Mesodermal cell (in vitro differentiated cells): Measurements from ENCODE around the gene SUPT3H.
"Not testable (repeated sequence)": the region's sequence is repeated elsewhere in the genome, so short reads cannot be mapped to it uniquely, and the experiment has no call there.

ENCODE experiments used
- H3K27ac ChIP-seq: 2 replicates; pipeline ENCODE4 v1.7.0; 2013; ENCODE audit warnings: mild to moderate bottlenecking, low read depth, low read length, moderate library complexity; ENCODE audit not compliant: severe bottlenecking
- H3K36me3 ChIP-seq: 2 replicates; pipeline ENCODE4 v1.7.1; 2013; ENCODE audit warnings: mild to moderate bottlenecking, low read length, moderate library complexity; ENCODE audit not compliant: control insufficient read depth, insufficient read depth
- H3K4me1 ChIP-seq: one replicate; pipeline ENCODE4 v1.7.1; 2013; ENCODE audit warnings: mild to moderate bottlenecking, low read length; ENCODE audit not compliant: insufficient read depth, control insufficient read depth, poor library complexity, severe bottlenecking
- H3K4me3 ChIP-seq: 2 replicates; pipeline ENCODE4 v1.7.0; 2013; ENCODE audit warnings: low read length, control low read depth, mild to moderate bottlenecking; ENCODE audit not compliant: insufficient read depth, poor library complexity, severe bottlenecking; ENCODE audit errors: extremely low read depth
- H3K9me3 ChIP-seq: 2 replicates; pipeline ENCODE4 v1.7.1; 2013; ENCODE audit warnings: mild to moderate bottlenecking, low read length, moderate library complexity; ENCODE audit not compliant: control insufficient read depth
- WGBS, 2 experiments: methylation state at CpG; one replicate each; pipeline ENCODE4 v1.1.5; 2013; ENCODE audit warnings: missing lambda C conversion rate in 2 of 2; ENCODE audit not compliant: insufficient coverage in 2 of 2; 5-methylcytosine and 5-hydroxymethylcytosine counted together

The SUPT3H gene

DNA sequence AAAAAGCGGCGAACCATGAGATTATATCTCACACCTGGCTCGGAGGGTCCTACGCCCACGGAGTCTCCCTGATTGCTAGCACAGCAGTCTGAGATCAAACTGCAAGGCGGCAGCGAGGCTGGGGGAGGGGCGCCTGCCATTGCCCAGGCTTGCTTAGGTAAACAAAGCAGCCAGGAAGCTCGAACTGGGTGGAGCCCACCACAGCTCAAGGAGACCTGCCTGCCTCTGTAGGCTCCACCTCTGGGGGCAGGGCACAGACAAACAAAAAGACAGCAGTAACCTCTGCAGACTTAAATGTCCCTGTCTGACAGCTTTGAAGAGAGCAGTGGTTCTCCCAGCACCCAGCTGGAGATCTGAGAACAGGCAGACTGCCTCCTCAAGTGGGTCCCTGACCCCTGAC is 201.4 kb downstream of the SUPT3H start:
- H3K4me3 ChIP-seq, H3K4me1 ChIP-seq: not testable (repeated sequence)
- no CpG with 5 or more reads among the region's 9 CpGs for WGBS, 2 experiments

DNA sequence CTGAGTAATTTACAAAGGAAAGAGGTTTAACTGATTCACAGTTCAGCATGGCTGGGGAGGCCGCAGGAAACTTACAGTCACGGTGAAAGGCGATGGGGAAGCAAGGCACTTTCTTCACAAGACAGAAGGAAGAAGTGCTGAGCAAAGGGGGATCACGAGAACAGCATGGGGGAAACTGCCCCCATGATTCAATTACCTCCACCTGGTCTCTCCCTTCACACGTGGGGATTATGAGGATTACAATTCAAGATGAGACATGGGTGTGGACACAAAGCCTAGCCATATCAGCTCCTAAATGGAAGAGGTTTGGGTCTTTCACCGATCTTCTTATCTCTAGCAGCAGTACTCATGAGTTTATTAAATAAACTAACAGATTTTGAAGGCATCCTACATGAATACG is 202.5 kb downstream of the SUPT3H start:
- Histone ChIP-seq H3K27ac (no peak overlapping the region), H3K4me1 (peaks cover 3% of the 10 kb centered on the region), H3K9me3 (no peaks in the 10 kb centered on the region), H3K36me3 (no peaks in the 10 kb centered on the region), H3K4me3 (no peak overlapping the region)
- WGBS, 2 experiments = 93 to 95% methylated on average over 2 to 4 of the region's 7 CpGs

More for the DNA sequence above, 201.4 kb downstream of the SUPT3H start:
- not testable (repeated sequence) for H3K27ac ChIP-seq, H3K36me3 ChIP-seq, H3K9me3 ChIP-seq

DNA sequence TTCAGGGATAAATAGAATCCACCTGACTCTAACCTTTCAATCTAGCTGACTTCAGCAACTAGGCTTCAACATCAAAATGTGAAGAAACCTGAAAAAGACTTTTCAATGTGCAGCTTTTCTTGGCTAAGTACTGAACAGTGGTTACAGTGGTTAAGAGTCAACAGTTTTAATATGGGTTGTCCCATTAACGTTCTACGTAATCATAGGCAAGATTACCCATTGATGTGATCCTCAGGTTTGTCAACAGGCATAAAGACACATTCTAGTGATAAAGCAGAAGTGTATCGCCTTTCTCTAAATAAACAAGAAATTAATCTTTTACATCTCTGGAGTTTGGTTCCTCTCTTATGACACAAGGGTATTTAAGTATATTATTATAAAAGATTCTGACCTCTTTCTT is 203.7 kb downstream of the SUPT3H start:
- no peaks in the 10 kb centered on the region for H3K9me3 ChIP-seq
- H3K27ac ChIP-seq = no peak overlapping the region
- H3K4me1 ChIP-seq = peaks cover 3% of the 10 kb centered on the region
- H3K36me3 ChIP-seq = no peaks in the 10 kb centered on the region
- no peak overlapping the region for H3K4me3 ChIP-seq
- 100% methylated on average over 1 to 2 of the region's 3 CpGs for WGBS, 2 experiments

DNA sequence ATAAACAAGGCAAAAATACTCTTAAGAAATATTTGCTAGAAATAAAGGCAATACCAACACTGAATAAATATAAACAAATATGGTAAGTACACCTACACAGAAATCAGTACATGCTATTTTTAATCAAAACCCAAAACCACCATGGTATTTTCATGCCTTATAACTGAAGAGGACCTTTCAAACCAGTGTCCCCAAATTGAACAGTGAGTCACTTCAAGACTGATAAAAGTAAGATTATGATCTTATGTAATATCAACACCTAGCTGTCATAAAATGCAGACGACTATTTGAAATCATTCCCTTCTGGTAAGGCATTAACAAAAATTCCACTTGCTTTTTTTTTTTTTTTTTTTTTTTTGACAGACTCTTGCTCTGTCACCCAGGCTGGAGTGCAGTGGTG is 206.4 kb downstream of the SUPT3H start:
- Histone ChIP-seq H3K27ac (no peak overlapping the region), H3K36me3 (no peaks in the 10 kb centered on the region), H3K4me3 (no peak overlapping the region), H3K4me1 (peaks cover 3% of the 10 kb centered on the region), H3K9me3 (no peaks in the 10 kb centered on the region)
- 80% methylated on average over 1 of the region's 1 CpG; no CpG with 5 or more reads in 1 of the 2 experiments for WGBS, 2 experiments

DNA sequence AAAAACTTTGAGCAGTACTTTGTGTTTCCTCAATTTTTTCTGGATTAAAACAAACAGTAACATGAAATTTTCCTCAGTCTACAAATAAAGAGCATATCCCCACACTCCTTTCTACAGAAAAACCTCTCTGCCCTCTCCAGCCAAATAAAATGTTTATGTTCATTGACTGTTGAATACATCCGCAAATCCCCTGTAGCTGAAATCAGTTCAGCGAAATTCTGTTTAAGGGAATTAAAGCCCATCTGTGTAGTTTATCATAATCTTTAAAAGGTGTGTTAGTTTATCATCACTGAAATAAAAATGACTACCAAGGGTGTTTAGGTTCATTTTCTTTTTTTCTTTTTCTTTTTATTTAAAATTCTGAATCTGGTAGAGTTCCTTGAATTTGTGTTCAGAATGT is 207.4 kb downstream of the SUPT3H start:
- H3K9me3 ChIP-seq = no peaks in the 10 kb centered on the region
- H3K4me3 ChIP-seq = no peak overlapping the region
- no peaks in the 10 kb centered on the region for H3K36me3 ChIP-seq
- no peak overlapping the region for H3K27ac ChIP-seq
- H3K4me1 ChIP-seq = peaks cover 3% of the 10 kb centered on the region
- WGBS, 2 experiments = no CpG with 5 or more reads among the region's 2 CpGs

DNA sequence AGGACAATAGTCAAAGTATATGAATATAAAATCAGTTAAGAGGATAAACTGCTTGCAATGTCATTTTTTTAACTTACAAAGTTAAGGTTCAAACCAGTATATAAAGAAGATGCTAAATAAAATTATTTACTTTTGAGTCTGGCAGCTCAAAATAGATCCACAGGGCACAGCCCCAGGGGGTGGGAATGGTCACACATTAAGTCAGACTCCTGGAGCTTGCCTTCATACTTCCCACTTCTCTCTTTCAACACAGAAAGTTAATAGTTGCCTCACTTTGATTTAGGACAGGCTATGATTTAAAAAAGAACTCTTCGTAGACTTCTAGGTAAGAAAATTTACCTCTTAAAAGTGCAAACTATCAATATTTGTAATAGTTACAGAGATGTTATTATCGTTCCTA is 207.9 kb downstream of the SUPT3H start:
- H3K36me3 ChIP-seq = no peaks in the 10 kb centered on the region
- WGBS, 2 experiments = 80% methylated on average over 1 of the region's 2 CpGs; no CpG with 5 or more reads in 1 of the 2 experiments
- no peaks in the 10 kb centered on the region for H3K9me3 ChIP-seq
- H3K27ac ChIP-seq = no peak overlapping the region
- no peak overlapping the region for H3K4me3 ChIP-seq
- peaks cover 3% of the 10 kb centered on the region for H3K4me1 ChIP-seq

DNA sequence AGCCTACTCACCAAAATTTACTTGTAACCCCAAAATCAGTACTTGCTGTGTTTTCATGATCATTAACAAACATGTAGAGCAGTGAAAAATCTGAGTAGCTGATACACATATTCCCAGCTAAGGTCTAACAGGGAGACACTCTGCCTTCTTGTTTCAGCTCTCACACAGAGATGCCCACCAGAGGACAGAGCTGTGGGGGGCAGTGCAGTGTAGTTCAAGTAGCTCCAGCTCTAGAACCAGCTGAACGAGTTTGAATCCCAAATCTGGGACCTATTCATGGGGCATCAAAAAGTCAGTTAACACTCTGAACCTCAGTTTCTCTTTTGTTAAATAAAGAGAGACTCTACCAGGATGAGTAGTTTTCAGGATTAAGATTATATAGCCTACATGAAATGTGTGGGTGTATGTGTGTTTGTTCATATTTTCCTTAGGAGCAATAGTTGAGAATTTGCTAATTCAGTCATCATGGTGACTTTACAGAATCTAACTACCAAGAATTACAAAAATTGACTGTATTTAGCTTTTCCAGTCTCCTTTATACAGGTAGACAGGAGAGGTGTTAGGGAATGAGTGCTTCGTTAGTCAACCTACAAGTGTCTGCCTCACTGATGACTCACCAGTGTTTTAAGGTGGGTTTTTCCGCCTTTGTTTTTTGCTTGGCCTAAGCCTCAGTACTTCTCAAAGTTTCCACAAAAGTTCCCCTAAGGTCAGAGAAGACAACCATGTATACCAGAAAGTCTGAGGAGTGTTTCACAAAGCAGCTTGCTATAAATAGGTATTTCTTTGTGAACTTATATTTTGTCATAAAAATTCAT is 213.6 kb downstream of the SUPT3H start:
- H3K36me3 ChIP-seq = no peaks in the 10 kb centered on the region
- 87 to 100% methylated on average over 1 to 3 of the region's 3 CpGs for WGBS, 2 experiments
- H3K27ac ChIP-seq = no peak overlapping the region
- H3K4me1 ChIP-seq = no peaks in the 10 kb centered on the region
- no peaks in the 10 kb centered on the region for H3K9me3 ChIP-seq
- no peak overlapping the region for H3K4me3 ChIP-seq

DNA sequence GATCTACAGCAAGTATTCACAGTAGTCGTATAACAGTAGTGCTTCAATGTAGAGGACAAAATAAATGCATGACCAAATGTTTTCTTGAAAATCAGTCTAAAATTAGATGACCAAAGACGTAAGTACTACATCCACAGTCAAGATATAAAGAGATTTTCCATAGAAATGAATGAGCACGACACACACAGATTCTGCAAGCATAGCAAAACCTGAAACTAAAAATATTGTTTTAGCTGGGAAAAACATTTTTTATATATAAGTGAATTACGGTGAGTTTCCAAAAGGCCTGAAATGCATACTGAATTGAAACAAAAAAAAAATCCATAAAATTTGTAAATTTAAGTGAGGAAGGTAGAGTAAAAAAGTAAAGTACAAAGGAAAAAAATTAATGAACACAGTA is 217.4 kb downstream of the SUPT3H start:
- Histone ChIP-seq H3K4me3 (no peak overlapping the region), H3K9me3 (no peaks in the 10 kb centered on the region), H3K27ac (no peak overlapping the region), H3K36me3 (no peaks in the 10 kb centered on the region), H3K4me1 (no peaks in the 10 kb centered on the region)
- WGBS, 2 experiments = no CpG with 5 or more reads among the region's 4 CpGs

DNA sequence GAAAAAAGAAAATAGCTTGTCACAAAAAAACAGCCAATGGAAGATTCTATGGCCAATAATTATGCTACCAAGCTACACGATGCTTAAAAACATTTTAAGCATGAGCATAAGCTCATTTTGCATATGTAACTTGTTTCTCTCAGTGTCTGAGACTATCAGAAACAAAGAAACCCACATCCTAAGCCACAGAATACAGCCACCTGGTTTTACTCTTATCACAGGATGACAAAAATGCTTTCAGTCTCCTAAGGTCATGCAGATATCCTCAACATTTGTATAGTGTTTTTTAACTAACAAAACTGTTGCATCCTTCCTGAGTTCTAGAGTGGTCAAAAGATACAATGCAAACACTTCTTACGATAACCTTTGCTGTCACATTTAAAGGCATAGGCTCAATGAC is 221.7 kb downstream of the SUPT3H start:
- 83% methylated on average over 1 of the region's 2 CpGs; no CpG with 5 or more reads in 1 of the 2 experiments for WGBS, 2 experiments
- Histone ChIP-seq H3K27ac (no peak overlapping the region), H3K4me3 (no peak overlapping the region), H3K36me3 (no peaks in the 10 kb centered on the region), H3K4me1 (no peaks in the 10 kb centered on the region), H3K9me3 (no peaks in the 10 kb centered on the region)

DNA sequence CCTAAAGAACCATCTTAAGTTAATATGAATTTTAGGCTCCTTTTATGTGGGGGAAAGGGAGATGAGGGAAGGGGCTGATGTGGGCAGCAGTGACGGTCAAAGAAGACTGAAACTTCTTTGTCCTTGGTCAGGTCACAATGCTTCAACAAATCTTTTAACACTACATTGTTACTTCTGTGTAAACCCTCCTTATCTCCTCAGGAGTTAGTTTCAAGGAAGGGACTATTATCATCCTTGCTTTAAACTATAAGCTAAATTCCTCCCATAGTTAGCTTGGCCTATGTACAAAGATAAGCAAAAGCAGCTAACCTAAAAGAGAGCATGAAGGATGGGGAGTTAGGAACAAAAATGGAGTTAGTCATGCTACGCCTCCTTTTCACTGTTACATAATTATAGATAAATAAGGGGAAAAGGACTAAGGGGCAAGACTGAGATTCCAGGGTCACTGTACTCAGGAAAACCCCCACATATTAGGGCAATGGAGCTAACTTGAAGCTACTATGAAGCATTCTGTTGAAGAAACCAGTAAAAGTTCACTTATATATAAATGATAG is 222.3 kb downstream of the SUPT3H start:
- no peaks in the 10 kb centered on the region for H3K36me3 ChIP-seq
- no CpG with 5 or more reads among the region's 2 CpGs for WGBS, 2 experiments
- H3K9me3 ChIP-seq = no peaks in the 10 kb centered on the region
- no peak overlapping the region for H3K4me3 ChIP-seq
- H3K27ac ChIP-seq = no peak overlapping the region
- H3K4me1 ChIP-seq = no peaks in the 10 kb centered on the region

DNA sequence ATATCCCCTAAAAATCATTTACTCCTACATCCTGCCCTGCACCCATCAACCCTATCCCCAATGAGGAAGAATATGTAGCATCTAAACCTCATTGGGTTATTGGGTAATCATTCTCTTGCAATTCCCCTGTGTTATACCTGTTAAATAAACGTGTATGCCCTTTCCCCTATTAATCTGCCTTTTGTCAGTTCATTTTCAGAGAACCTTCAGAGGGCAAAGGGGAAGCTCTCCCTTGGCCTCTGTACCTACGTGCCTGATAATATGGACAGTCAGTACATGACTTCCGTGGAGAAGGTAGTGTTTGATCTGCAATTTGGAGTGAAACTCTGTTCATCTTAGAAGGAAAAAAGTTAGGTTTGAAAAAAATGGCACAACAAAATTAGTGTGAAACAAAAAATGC is 223.1 kb downstream of the SUPT3H start:
- WGBS, 2 experiments = 86 to 100% methylated on average over 2 to 3 of the region's 3 CpGs
- H3K27ac ChIP-seq = no peak overlapping the region

More for the DNA sequence above, 223.1 kb downstream of the SUPT3H start:
- Histone ChIP-seq H3K4me1 (no peaks in the 10 kb centered on the region), H3K9me3 (no peaks in the 10 kb centered on the region), H3K36me3 (no peaks in the 10 kb centered on the region), H3K4me3 (no peak overlapping the region)
